GM19238 (cell line): ENCODE data around the gene PRRT4.

ENCODE experiments used
- DNase-seq: peaks from one replicate; pipeline ENCODE4 v3.0.0; 2011; ENCODE audit warnings: low spot score; ENCODE audit not compliant: insufficient read length

Gene PRRT4

GRCh38 chr7:128361411-128362379 lies at the start of gene PRRT4:
PRRT4 (minus strand) TSS chr7:128361690.
- DNase-seq = no peak

GRCh38 chr7:128410451-128410753 lies 48.9 kb upstream of the PRRT4 start:
- DNase-seq = no peak

GRCh38 chr7:128409596-128410450 lies 48.3 kb upstream of the PRRT4 start, which contains the start of gene IMPDH1:
IMPDH1 (minus strand) TSS chr7:128409982; CDS start chr7:128409901, 81 bp downstream.
- DNase-seq = peak; percentile 95

- DNase-seq = no peak
Observed at GRCh38 chr7:128408709-128409595, 47.5 kb upstream of the PRRT4 start.

GRCh38 chr7:128407751-128408708 lies 46.5 kb upstream of the PRRT4 start:
- no peak for DNase-seq

- DNase-seq = no peak
Observed at GRCh38 chr7:128407233-128407589, 45.7 kb upstream of the PRRT4 start.

GRCh38 chr7:128406314-128407232 lies 45.1 kb upstream of the PRRT4 start:
- DNase-seq = no peak

- peak; percentile 74 for DNase-seq
Observed at GRCh38 chr7:128405471-128406313, 44.2 kb upstream of the PRRT4 start.

- no peak for DNase-seq
Observed at GRCh38 chr7:128404886-128405470, 43.5 kb upstream of the PRRT4 start.

GRCh38 chr7:128404143-128404681 lies 42.7 kb upstream of the PRRT4 start:
- no peak for DNase-seq

GRCh38 chr7:128403676-128404075 lies 42.2 kb upstream of the PRRT4 start:
- DNase-seq = no peak

GRCh38 chr7:128402356-128402755 lies 40.9 kb upstream of the PRRT4 start:
- DNase-seq = no peak

- no peak for DNase-seq
Observed at GRCh38 chr7:128400566-128400965, 39.1 kb upstream of the PRRT4 start.

GRCh38 chr7:128399991-128400390 lies 38.5 kb upstream of the PRRT4 start:
- DNase-seq = no peak

GRCh38 chr7:128398841-128399135 lies 37.3 kb upstream of the PRRT4 start:
- DNase-seq = no peak

GRCh38 chr7:128398016-128398840 lies 36.7 kb upstream of the PRRT4 start:
- no peak for DNase-seq

- DNase-seq = no peak
Observed at GRCh38 chr7:128396357-128396756, 34.9 kb upstream of the PRRT4 start.
